Activated CD4-positive, alpha-beta T cell treated with anti-CD3 and anti-CD28 coated beads, Interleukin-2, amount 50 U/mL, for 16 hours (primary cell): ENCODE measurements around the gene HBA2.
"Not testable (repeated sequence)": the region's sequence is repeated elsewhere in the genome, so short reads cannot be mapped to it uniquely, and the experiment has no call there.

Source experiments
- DNase-seq: peaks from one replicate; pipeline ENCODE4 v3.0.0-alpha.2; 2020

The HBA2 gene

GRCh38 chr16:204046-204445 is 31.4 kb downstream of the HBA2 start:
- DNase-seq, result not testable (repeated sequence)

GRCh38 chr16:209359-209758 is 36.7 kb downstream of the HBA2 start:
- not testable (repeated sequence) for DNase-seq

DNA sequence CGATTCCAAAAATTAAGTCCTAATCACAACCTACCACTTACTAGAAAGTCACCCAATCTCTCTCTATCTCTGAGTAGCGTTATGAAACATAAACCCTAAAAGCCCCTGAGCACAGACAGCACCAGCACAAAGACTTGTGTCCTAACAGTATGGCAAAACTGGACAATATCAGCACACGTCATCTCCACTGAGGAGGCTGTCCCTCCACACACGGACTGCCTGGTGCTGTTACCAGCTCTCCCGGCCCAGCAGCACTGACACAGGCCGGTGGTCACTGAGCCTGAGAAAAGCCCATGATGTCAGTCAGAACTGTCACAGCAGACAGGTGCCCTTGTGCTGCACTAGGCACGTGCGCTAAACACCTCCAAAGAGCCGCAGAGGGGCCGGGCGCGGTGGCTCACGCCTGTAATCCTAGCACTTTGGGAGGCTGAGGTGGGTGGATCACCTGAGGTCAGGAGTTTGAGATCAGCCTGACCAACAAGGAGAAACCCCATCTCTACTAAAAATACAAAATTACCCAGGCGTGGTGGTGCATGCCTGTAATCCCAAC is 39.0 kb downstream of the HBA2 start:
- DNase-seq, result not testable (repeated sequence)

DNA sequence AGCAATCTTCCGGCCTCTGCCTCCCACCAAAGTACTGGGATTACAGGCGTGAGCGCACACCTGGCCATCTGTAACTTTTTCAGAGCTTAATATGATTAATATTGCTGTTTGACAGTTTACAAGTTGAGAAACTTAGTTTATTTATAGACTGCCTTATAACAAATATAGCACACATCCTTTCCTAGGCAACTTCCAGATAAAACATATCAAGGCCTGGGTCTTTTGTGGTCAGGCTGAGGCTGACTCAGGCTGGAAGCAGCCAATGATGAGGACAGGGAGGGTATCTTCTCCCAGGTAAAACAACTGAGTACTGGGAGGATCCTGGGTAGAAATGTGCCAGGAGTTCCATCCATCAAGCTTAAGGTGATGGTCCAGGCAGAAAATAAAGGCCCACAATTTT is 40.3 kb downstream of the HBA2 start:
- no peak for DNase-seq

- DNase-seq, result no peak
Measured at GRCh38 chr16:220021-220420, 47.3 kb downstream of the HBA2 start.
